ENCODE results near the gene CCR1. TPM values are rescaled to one million over a fixed set of nuclear protein-coding genes. Genes with fewer than 3 reads are reported as not detected.
A peak's percentile ranks its signal among the peaks of the same experiment; 100 is the strongest.

Gene CCR1
- total and polyA plus RNA-seq, 9 of the 15 experiments (the other 6 are each of a cell fraction or from before 2014, with no cell fraction given), result not detected

GRCh38 chr3:46213201-46213600, 5.1 kb upstream of the CCR1 start:
- no peak for ATAC-seq
- Histone ChIP-seq H3K4me2 (ENCODE audit: insufficient read depth, low read length) (no peak overlapping the region), H3K9me1 (ENCODE audit: control insufficient read depth, insufficient read depth, low read length) (no peaks in the 10 kb centered on the region), H3K4me3 (no peak overlapping the region), H2AFZ (ENCODE audit: low read depth, low read length) (no peak overlapping the region), H3K27me3 (ENCODE audit: control insufficient read depth in 2 of 2, insufficient read depth in 2 of 2, low read length in 2 of 2) (no peaks in the 10 kb centered on the region), H3K36me3 (ENCODE audit: control insufficient read depth, insufficient read depth, low read length) (no peaks in the 10 kb centered on the region), H3K79me2 (ENCODE audit: control insufficient read depth, insufficient read depth, low read length) (no peaks in the 10 kb centered on the region), H3K9ac (ENCODE audit: insufficient read depth in 1 of 2, low read depth in 2 of 2, low read length in 2 of 2) (no peak overlapping the region), H3K27ac (ENCODE audit: extremely low read depth, low read depth, low read length) (no peak overlapping the region), H4K20me1 (replicated peaks; ENCODE audit: control insufficient read depth, insufficient read depth, low read length) (no peaks in the 10 kb centered on the region), H3K4me1 (replicated peaks in 1 of 2; ENCODE audit: control insufficient read depth in 2 of 2, insufficient read depth in 2 of 2, low read length in 2 of 2) (no peaks in the 10 kb centered on the region), H3K9me3 (replicated peaks; ENCODE audit: control insufficient read depth, insufficient read depth, low read depth, low read length) (no peaks in the 10 kb centered on the region)
- CTCF ChIA-PET (ENCODE audit: low intra/inter-chr PET ratio), result no interaction called here
- WGBS (ENCODE audit: insufficient coverage, low coverage, missing lambda C conversion rate), result 1% methylated on average over 4 of the region's 4 CpGs
- no TSS peak for BruUV-seq (replicated peaks)
- intact Hi-C loops (cut with micrococcal nuclease), result loop anchor here (5.0 kb wide), 1 partner anchor 154 kb away; no protein-coding TSS in a partner anchor
- FAIRE-seq, result no peak
- in situ Hi-C loops (cut with MboI), result no loop called here
- TF ChIP-seq RBM34 (IDR thresholded peaks at IDR 0.05; ENCODE audit: borderline replicate concordance, insufficient read depth, low read length) (no peak), TFE3 (CRISPR knock-in tag; IDR thresholded peaks at IDR 0.05) (peak; percentile 80)
- no peak for DNase-seq (ENCODE audit: extremely low read depth in 1 of 4, low spot score in 3 of 4)
- POLR2A ChIA-PET, result interaction anchor here (0.7 kb wide), 1 partner anchor 10 kb away, joined by 3 read pairs; no protein-coding TSS in a partner anchor

- Histone ChIP-seq H3K27ac (ENCODE audit: extremely low read depth, low read depth, low read length) (no peak overlapping the region), H3K9me3 (replicated peaks; ENCODE audit: control insufficient read depth, insufficient read depth, low read depth, low read length) (no peaks in the 10 kb centered on the region), H3K9me1 (ENCODE audit: control insufficient read depth, insufficient read depth, low read length) (no peaks in the 10 kb centered on the region), H3K36me3 (ENCODE audit: control insufficient read depth, insufficient read depth, low read length) (no peaks in the 10 kb centered on the region), H3K4me3 (no peak overlapping the region), H3K4me1 (replicated peaks in 1 of 2; ENCODE audit: control insufficient read depth in 2 of 2, insufficient read depth in 2 of 2, low read length in 2 of 2) (no peaks in the 10 kb centered on the region), H2AFZ (ENCODE audit: low read depth, low read length) (no peak overlapping the region), H3K27me3 (ENCODE audit: control insufficient read depth in 2 of 2, insufficient read depth in 2 of 2, low read length in 2 of 2) (peaks cover 0 to under 1% of the 10 kb centered on the region in 2 experiments; a peak in 1 of 5 replicates), H3K79me2 (ENCODE audit: control insufficient read depth, insufficient read depth, low read length) (no peaks in the 10 kb centered on the region), H3K4me2 (ENCODE audit: insufficient read depth, low read length) (no peak overlapping the region), H3K9ac (ENCODE audit: insufficient read depth in 1 of 2, low read depth in 2 of 2, low read length in 2 of 2) (no peak overlapping the region), H4K20me1 (replicated peaks; ENCODE audit: control insufficient read depth, insufficient read depth, low read length) (no peaks in the 10 kb centered on the region)
- ChIA-PET POLR2A (no interaction called here), CTCF (ENCODE audit: low intra/inter-chr PET ratio) (no interaction called here)
- in situ Hi-C loops (cut with MboI) (no loop called here), intact Hi-C loops (cut with micrococcal nuclease) (loop anchor here (5.0 kb wide), 1 partner anchor 155 kb away; no protein-coding TSS in a partner anchor)
- FAIRE-seq (no peak), ATAC-seq (no peak), DNase-seq (ENCODE audit: extremely low read depth in 1 of 4, low spot score in 3 of 4) (no peak)
- WGBS (ENCODE audit: insufficient coverage, low coverage, missing lambda C conversion rate), result 1% methylated on average over 6 of the region's 6 CpGs
- no TSS peak for BruUV-seq (replicated peaks)
- TF ChIP-seq MAX (CRISPR knock-in tag; IDR thresholded peaks at IDR 0.05), result no peak
- no peak for TF ChIP-seq KDM1A (IDR thresholded peaks at IDR 0.05)
- TF ChIP-seq SNRNP70 (optimal IDR thresholded peaks at IDR 0.05; ENCODE audit: low read depth, low read length), result no peak
- no peak for TF ChIP-seq ZZZ3 (IDR thresholded peaks at IDR 0.05)
- no peak for TF ChIP-seq SMAD3 (CRISPR knock-in tag; conservative IDR thresholded peaks at IDR 0.05)
- no peak for TF ChIP-seq PTRF (tag; IDR thresholded peaks at IDR 0.05)
- TF ChIP-seq SMARCA4 (IDR thresholded peaks at IDR 0.05), result no peak
- no peak for TF ChIP-seq POLR3A (IDR thresholded peaks at IDR 0.05; ENCODE audit: borderline replicate concordance, extremely low read depth, insufficient read depth, insufficient read length)
- TF ChIP-seq ZNF76 (CRISPR knock-in tag; IDR thresholded peaks at IDR 0.05; ENCODE audit: borderline replicate concordance), result no peak
- no peak for TF ChIP-seq SFPQ (IDR thresholded peaks at IDR 0.05; ENCODE audit: low read depth, low read length)
- TF ChIP-seq ZBTB7A (IDR thresholded peaks at IDR 0.05; ENCODE audit: borderline replicate concordance, control insufficient read depth, low read depth, low read length), result no peak
Observed at GRCh38 chr3:46212101-46212500, 4.0 kb upstream of the CCR1 start.

All from K562 (cell line).